GM21360 (cell line): ENCODE data around the gene GAS2.

Experiments
- ATAC-seq: cut with Tn5 transposase; IDR thresholded peaks from one replicate; pipeline ENCODE4 v1.9.1; 2021; ENCODE audit warnings: mild to moderate bottlenecking, moderate library complexity; ENCODE audit not compliant: unreplicated experiment

The GAS2 gene

DNA sequence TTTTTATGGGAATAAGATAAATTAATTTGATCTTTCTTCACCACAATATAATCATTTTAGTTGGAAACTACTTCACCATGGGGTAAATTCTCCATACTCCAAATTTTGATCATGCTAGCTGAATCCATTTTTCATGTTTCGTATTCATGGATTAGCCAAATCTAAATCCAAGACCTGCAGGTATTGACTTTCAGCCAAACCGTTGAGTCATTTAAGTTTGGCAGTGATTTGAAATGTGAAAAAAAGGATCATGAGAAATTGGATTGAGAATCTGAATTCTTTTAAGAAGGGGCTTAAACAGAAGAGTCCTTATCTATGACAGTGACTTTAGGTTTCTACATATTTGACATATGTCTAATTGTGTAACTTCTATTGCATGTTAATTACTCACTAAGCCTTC lies 5.3 kb downstream of the GAS2 start:
- ATAC-seq = no peak

DNA sequence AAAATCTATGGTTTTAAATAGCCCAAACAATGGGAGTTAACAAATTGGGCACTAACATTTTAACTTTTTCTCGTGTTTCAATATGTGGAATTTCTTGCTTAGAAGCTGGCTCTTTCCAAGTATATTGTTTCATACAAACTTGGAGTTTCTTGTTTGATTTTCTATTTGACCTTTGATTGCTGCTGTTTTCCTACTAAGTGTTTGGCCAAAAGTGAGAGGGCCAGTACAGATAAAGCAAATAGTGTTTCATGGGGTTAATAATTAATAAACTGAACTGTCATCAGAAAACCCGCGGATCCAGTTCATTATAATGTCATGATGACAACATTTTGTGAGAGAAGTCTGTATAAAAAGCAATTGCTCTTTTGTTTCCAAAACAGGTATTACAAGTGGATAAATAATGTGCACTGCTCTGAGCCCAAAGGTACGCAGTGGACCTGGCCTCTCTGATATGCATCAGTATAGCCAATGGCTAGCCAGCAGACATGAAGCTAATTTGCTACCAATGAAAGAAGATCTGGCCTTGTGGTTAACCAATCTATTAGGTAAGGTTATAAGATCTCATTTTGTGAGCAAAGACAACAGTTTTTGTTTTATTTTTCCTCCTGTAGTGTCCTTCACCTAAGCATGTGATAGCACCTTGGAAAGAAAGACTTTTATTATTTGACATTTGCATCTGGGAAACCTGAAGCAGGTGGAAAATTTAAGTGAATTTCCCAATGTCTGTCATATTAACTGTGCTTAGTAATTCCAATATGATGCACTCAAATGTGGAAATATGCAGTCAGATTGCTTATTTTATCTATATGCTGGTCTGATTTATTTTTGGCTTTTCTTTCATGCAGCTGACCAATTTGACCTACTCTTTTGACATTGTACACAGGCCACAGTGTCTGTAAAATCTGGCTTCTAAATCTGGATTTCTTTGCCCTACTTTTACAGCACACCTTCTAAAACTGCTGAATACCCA lies 8.3 kb downstream of the GAS2 start:
- no peak for ATAC-seq

DNA sequence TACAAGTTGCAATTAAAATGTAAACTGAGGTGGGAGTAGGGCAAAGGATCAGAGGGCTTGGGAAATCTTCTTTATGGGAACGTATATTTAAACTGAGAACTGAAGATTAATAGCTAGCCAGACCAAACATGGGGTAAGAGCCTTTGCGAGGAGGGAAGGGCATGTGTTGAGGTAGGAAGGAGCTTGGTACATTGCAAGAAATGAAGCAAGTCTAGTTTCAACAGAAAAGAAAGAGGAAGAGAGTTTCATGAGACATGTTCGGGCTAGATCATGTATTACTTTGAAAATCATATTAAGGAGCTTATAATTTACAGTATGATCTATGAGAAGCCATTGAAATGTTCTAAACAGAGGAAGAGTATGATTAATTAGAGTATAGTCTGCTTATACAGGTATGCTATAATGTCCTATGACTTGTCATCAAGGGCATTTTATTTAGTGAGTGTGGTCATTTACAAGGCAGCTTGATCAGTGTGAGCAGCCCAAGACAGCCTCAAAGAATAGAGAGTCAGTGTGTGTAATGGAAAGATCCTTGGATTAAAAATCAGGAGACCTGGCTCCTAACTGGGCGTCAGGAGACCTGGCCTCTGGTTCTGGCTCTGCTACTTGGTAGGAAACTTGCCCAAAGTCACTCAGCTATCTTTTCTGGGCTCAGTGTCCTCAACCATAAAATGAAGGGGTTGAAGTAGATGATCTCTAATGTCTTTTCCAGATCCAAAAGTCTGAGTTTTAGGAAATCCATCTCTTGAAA lies 10.9 kb downstream of the GAS2 start:
- no peak for ATAC-seq

DNA sequence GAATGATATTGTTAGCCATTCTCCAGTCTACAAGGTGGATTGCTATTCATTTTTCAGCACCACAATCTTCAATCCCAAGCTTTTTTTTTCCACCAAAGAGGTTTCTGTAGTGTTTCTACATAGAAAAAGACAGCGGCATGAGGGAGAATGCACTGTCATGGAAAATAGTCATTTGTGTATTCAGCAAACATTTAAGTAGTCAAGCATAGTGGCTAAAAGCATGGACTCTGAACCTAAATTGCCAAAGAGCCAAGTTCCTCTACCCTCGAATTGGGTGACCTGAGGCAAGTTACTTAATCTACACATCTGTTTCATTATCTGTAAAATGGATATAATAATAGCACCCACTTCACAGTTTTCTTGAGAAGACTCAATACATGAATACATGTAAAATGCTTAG lies 14.2 kb downstream of the GAS2 start:
- no peak for ATAC-seq

DNA sequence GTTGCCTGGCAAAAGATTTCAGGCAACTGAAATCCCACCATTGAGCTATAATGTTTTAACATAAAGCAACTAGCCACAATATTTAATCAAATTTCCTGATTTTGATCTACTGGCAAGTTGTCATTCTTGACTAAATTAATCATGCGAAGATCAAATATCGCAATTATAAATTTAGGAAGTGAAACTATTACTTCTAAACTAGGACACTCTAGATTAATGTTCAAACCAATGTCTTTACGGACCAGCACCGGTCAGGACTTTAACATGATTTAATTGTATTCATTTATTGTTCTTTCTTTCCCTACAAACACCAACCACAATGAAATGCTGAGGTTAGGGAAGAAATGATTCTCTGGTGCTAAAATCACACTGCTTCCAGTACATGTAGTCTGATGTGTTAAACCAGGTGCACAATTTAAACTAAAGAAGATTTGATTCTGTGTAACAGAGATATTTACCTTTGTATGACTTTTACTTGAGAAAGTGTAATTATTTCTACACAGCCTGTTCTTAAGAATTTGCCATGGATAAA lies 14.9 kb downstream of the GAS2 start:
- no peak for ATAC-seq

DNA sequence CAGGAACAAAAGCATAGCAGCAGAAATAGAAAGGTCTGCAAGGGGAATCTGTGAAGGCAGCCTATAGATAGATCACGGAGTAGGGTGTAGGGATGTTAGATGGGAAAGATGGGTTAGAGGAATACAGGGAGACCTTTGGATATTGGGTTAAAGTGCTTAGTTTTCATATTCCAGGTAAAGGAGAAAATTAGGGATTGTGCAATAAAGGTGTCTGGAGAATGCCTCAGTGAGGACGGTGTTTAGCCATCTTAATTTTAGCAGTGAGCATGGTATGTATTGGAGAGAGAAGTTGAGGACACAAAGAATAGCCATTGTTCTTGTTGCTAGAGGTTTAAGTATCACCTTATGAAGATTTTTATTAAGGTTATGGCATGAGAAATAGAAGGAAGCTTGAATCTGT lies 17.7 kb downstream of the GAS2 start:
- no peak for ATAC-seq

DNA sequence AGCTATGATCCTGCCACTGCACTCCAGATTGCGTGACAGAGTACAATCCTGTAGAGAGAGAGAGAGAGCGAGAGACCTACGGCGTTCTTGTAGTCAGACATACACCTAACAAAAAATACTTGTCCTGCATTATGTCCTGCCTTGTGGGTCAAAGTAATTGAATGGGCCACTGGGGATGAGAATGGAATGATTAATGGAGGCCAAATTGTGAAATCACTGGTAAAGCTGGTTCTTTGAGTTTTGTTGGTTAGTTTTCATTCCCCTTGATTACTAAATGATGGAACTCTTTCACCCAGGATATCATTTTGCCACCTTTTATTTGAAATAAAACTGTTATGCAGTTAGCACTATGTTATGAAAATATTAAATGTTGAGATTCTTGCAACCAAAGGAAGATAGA lies 18.7 kb downstream of the GAS2 start:
- no peak for ATAC-seq

DNA sequence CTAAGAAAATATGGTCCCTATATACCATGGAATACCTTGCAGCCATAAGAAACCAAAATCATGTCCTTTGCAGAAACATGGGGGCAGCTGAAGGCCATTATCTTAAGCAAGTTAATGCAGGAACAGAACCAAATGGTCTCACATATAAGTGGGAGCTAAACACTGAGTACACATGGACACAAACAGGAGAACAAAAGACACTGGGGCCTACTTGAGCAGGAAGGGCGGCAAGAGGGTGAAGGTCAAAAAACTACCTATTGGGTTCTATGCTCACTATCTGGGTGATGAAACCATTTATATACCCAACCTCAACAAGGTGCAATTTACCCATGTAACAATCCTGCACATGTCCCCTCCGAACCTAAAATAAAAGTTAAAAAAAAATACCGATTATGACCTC lies 22.5 kb downstream of the GAS2 start:
- ATAC-seq = no peak

DNA sequence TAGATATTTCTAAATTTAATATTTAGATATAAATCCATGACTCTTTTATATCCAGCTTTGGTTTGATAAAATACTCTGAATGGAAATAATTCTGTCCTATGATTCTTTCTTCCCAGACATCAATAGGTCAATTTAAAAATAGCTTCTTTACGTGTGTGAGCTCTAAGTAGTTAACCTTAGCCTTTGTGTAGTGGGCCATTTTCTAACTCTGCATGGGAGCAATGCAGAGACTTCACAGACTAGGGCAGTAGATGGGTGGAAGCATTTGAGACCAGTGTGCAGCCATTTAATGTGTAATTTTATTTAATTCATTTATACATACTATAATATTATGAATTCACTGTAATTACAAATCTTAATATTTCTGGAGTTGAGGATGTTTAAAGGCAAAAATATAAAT lies 23.8 kb downstream of the GAS2 start:
- ATAC-seq = no peak

DNA sequence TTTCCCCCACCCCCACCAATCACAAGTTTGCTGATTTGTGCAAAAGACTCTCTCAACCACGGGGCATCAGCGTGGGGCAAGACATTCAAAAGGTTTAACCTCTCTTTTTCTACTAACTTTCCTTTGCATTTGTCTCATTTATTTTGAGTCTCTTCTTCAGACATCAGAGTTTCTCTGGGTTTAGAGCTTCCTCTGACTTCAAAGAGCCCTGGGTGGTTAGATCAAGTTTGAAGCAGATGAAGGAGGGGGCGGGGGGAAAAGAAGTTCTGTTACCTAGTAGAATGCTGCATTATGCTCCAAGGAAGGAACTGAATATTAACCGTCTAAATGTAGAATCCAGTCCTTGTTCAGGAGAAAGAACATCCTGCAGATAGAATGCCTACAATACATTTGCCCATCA lies 24.5 kb downstream of the GAS2 start:
- no peak for ATAC-seq

DNA sequence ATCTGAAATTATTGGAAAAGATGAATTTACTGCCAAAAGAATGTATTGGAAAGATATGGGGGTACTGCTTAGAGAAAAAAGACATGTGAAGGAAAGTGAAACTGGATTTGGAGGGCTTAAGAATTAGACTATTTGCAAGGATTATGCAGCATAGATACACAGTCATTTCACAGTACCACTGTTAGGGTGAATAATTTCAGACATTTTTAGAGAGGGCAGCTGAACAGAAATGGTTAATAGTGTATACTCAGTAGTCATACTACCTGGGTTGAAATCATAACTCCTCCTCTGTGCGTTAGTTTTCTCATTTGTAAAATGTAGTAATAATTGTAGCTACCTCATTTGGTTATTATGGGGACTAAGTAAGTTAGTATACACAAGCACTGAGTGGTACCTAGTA lies 33.0 kb downstream of the GAS2 start:
- ATAC-seq = no peak

DNA sequence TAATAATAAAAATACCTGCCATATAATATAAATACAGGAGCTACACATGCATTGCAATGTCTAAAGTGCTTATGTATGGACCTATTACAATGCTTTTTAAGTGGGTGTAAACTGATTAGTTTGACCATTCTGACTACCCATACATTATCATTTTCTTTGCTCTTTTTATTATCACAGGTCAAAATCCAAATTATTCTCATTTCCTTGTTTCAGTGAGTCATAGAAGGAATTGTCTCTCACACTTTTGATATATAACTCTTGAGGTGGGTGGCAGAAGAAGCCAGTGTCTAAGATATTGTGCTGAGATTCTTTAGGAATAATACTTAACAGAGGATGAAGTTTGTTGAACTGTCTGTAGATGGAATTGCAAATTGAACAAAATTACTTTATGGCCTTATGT lies 35.6 kb downstream of the GAS2 start:
- no peak for ATAC-seq

DNA sequence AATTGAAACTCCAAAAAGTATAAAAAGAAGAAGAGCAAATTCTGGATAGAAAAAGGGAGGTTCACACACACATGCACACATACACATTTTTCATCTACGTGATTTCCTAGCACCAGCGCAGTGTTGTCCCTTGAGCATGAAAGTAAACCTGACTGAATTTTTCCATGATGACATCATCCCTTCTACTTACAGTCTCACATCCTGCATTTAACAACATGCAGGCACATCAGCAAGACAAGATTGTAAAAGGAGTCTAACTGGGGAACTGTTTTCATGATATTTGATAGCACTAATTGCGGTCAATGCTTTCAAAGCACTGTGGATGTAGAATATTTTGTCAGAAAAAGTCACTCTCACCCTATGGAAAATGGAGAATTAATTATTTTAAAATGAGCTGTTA lies 36.6 kb downstream of the GAS2 start:
- ATAC-seq = no peak

DNA sequence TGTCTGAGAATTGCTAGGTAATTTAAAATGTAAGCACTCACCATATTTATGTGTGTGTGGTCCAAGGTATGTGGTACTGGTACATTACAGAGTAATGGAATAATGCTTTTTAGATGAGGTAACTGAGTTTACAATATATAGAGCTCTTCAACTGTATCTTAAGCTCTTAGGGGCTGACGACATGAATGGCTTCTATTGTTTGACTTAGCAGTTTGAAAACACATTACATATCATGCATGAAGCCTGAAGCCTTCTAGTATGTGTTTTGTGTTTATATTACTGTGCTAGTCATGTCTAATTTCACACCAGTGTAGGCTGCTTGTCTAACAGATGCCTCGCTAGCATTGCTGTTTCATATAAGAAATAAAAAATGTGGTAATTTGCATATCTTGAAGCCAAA lies 37.2 kb downstream of the GAS2 start:
- ATAC-seq = no peak

DNA sequence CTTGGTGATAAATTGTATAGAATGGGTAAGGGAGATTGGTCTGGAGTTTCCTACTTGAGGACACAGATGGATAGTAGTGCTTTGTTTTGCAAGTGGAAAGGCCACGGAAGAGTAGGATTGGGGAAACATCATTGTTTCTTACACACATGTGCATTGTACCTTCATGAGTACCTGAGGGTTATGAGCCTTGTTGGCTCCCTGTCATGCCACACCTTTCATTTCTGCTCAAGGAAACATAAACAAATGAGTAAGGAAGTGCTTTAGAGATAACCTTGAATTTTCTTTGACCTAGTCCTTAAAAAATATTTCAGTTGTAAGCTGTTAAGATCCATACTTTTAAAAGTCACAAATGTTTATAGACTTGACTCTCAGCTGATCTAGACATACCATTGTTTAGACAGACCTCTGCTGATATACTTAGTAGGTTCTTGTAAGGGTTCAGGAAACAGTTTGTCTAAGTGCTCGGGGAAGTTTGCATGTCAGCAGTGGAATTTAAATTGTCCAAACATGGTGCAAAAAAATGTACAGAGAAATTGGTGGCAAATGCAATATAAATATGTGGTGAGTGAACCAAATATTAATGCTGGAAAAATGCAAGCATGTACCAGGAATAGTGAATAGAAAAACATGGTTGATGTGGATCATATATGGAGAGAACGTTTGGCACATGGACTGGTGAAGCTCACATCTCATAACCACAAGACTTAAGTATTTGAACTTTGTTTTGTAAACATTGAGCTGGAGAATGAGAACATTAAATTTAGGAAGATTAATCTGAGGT lies 40.9 kb downstream of the GAS2 start:
- ATAC-seq = no peak

DNA sequence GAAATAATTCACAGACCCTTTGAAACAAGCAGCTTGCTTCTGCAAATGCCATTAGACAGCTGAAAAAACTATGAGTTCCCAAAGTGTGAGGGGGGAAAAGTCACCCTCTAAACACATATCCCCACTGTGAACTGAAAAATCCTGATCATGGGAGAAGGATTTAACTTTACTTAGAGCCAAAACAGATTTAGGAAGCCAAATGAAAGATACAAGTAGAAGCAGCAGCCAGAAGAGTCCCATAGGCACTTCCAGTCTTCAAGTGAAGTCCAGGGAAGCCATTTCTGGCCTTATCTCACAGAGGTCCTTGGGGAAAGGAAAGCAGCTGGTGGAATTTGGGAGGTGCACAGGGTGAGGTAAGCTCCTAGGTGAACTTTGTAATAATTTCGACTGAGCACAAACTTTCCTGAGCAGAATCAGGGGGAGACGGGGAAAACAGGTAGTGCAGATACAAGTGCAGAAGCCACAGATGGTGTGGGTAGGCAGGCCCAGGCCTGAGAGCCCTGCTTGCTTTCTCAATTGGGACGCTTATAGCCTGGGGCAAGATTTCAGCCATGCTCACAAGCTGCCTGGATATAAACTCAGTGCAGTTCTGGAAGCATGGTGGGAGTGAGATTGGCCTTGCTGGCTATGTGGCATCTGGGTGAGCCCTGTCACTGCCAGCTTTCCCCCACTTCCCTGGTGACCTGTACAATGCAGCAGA lies 44.8 kb downstream of the GAS2 start:
- ATAC-seq = no peak

DNA sequence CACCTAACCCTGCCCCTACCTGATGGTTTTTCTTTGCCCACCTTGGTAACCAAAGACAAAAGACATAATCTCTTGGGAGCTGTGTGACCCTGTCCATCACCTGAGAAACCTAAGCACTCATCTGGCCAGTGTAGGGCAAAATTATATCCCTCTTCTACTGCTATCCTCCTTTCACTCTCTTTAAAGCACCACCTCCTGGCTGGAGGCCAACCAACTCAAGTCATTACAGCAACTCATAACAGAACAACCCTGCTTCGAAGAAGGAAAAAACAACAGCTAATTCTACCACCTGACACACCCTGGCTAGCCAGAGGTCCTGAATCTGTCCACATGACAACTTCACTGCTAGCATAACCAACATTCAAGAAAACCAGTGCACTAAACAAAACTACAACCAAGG lies 45.5 kb downstream of the GAS2 start:
- no peak for ATAC-seq

DNA sequence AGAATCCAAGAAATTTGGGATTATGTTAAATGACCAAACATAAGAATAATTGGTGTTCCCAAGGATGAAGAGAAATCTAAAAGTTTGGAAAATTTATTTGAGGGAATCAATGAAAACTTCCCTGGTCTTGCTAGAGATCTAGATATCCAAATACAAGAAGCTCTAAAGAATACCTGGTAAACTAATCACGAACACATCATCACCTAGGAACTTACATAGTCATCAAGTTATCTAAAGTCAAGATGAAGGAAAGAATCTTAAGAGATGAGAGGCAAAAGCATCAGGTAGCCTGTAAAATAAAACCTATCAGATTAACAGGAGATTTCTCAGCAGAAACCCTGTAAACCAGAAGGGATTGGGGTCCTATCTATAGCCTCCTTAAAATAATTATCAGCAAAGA lies 46.9 kb downstream of the GAS2 start:
- ATAC-seq = no peak

DNA sequence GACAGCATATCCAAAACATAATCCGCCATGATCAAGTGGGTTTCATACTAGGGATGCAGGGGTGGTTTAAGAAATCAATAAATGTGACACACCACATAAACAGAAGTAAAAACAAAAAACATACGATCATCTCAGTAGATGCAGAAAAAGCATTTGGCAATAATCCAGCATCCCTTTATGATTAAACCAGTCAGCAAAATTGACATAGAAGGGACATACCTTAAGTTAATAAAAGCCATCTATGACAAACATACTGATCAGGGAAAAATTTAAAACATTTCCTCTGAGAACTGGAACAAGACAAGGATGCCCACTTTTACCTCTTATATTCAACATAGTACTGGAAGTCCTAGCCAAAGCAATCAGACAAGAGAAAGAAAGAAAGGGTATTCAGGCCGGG lies 49.6 kb downstream of the GAS2 start:
- no peak for ATAC-seq

DNA sequence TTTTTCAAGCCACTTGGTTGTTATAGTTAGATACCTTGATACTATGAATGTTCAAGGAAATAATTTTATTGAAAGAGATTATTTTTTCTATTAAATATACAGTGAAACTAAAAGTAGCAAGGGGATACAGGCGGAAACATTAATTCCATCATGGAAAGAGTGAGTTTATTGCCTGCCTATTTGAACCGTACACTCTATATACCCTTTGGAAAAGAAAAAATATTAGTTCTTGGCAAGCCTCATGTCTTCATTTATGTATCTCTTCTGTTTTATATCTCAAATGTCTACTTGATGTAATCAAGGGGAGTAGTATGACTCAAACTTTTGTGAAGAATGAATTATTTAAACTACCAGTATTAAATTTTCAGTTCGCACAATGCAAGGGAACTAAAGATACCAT lies 54.0 kb downstream of the GAS2 start:
- no peak for ATAC-seq

DNA sequence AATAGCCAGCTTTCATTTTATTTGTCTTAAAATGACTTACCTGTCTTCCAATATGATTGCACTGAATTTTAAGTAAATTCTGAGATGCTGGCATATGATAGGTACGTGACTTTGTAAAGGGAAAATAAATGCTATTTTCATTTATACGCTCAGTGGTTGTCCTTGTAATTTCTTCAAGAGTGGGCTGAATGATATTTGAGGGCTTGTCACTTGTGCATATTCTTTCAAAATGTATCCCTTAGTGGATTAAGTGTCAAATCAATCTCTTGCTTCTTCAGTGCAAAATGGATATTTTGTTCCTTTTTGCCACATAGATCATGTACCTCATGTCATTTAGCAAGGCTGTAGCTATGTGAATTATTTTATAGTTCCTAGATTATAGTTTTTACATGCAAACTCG lies 56.9 kb downstream of the GAS2 start:
- ATAC-seq = no peak
